H1 (cell line): ENCODE data around the gene PRR5L. TPM values are rescaled to one million over a fixed set of nuclear protein-coding genes. Genes with fewer than 3 reads are reported as not detected.

Experiments used
- polyA plus RNA-seq, 7 experiments: library from polyadenylated mRNA; depleted of rRNA in 3 of 7; stranded (reverse) in 5 of 7; unstranded in 2 of 7; fragments of >200 nt in 5 of 7; fragments of 200-250 nt in 2 of 7; gene quantifications; 1 replicate in 5 of 7; 2 replicates in 1 of 7; 4 replicates in 1 of 7; pipeline versions ENCODE4 v1.2.1 to v1.2.3, GENCODE V29; 2011 to 2013; ENCODE audit warnings: missing spikeins in 2 of 7, mixed read lengths in 2 of 7
- total RNA-seq: library from RNA; stranded (reverse); fragmentation: NEBNext Ultra II Directional; extraction: Animal tissue kit (Norgen Biotek cat#: 25700); gene quantifications from 2 replicates; pipeline ENCODE4 v1.2.1, GENCODE V29; 2021
- TF ChIP-seq, protein P1 (sequence below): IDR thresholded peaks from 2 replicates; pipeline ENCODE4 v1.6.1; 2011; ENCODE audit warnings: low read depth, mild to moderate bottlenecking, low read length; ENCODE audit not compliant: insufficient read depth

Gene PRR5L
- total and polyA plus RNA-seq, 2 of the 8 experiments (the other 6 are each of a cell fraction or from before 2014, with no cell fraction given), result 6.6 to 10.1 TPM

DNA sequence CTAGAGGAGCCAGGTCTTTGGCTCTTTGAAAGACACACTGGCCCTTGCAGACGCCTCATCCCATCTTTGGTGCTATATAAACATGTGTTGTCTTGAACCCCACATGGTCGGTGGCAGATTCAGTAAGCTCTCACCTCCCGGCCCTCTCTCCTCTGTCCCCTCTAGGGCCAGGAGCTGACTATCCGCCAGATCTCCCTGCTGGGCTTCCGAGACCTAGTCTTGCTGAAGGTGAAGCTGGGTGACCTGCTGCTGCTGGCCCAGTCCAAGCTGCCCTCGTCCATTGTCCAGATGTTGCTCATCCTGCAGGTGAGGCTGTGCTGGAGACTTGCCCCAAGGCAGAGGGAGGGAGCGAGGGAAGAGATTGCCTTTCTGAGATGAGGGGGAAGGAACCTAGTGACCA, 150.0 kb downstream of the PRR5L start (continued):
- TF ChIP-seq, protein P1, sequence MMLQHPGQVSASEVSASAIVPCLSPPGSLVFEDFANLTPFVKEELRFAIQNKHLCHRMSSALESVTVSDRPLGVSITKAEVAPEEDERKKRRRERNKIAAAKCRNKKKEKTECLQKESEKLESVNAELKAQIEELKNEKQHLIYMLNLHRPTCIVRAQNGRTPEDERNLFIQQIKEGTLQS, result no peak
